ENCODE measurements around the gene ZNF732.

DNA sequence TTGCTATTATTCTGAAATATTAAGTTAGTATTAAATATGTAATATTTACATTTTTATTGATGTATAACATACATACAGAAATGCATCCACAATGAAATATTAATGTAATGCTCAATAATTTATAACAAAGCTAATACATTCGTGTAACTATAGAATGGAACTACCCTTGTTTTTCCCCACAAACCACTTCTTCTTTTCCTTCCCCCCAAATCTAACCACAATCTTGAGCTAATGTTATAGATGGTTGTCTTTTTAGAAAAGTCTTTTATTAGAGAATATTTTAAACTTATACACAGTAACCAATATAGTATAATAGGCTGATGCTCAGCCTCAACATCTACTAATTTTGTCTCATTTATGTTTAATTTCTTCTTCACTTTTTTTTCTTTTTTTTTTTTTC is 4.5 kb upstream of the ZNF732 start:
- TF ChIP-seq, protein P1, sequence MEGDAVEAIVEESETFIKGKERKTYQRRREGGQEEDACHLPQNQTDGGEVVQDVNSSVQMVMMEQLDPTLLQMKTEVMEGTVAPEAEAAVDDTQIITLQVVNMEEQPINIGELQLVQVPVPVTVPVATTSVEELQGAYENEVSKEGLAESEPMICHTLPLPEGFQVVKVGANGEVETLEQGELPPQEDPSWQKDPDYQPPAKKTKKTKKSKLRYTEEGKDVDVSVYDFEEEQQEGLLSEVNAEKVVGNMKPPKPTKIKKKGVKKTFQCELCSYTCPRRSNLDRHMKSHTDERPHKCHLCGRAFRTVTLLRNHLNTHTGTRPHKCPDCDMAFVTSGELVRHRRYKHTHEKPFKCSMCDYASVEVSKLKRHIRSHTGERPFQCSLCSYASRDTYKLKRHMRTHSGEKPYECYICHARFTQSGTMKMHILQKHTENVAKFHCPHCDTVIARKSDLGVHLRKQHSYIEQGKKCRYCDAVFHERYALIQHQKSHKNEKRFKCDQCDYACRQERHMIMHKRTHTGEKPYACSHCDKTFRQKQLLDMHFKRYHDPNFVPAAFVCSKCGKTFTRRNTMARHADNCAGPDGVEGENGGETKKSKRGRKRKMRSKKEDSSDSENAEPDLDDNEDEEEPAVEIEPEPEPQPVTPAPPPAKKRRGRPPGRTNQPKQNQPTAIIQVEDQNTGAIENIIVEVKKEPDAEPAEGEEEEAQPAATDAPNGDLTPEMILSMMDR (IDR thresholded peaks at IDR 0.05; ENCODE audit: low read depth, low read length, missing input control): no peak
- no peak for TF ChIP-seq RAD21 (IDR thresholded peaks at IDR 0.05)
- no peak for TF ChIP-seq SP1 (IDR thresholded peaks at IDR 0.05)
- no peak for TF ChIP-seq TAF1 (conservative IDR thresholded peaks at IDR 0.05)
- TF ChIP-seq, protein P2, sequence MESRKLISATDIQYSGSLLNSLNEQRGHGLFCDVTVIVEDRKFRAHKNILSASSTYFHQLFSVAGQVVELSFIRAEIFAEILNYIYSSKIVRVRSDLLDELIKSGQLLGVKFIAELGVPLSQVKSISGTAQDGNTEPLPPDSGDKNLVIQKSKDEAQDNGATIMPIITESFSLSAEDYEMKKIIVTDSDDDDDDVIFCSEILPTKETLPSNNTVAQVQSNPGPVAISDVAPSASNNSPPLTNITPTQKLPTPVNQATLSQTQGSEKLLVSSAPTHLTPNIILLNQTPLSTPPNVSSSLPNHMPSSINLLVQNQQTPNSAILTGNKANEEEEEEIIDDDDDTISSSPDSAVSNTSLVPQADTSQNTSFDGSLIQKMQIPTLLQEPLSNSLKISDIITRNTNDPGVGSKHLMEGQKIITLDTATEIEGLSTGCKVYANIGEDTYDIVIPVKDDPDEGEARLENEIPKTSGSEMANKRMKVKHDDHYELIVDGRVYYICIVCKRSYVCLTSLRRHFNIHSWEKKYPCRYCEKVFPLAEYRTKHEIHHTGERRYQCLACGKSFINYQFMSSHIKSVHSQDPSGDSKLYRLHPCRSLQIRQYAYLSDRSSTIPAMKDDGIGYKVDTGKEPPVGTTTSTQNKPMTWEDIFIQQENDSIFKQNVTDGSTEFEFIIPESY (IDR thresholded peaks at IDR 0.05): no peak
- TF ChIP-seq, protein P3, sequence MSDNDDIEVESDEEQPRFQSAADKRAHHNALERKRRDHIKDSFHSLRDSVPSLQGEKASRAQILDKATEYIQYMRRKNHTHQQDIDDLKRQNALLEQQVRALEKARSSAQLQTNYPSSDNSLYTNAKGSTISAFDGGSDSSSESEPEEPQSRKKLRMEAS (IDR thresholded peaks at IDR 0.05): no peak
- TF ChIP-seq JUND (IDR thresholded peaks at IDR 0.05): no peak
- TF ChIP-seq GABPA (IDR thresholded peaks at IDR 0.05 in 1 of 2, conservative IDR thresholded peaks at IDR 0.05 in 1 of 2): no peak
- TF ChIP-seq, protein P4, sequence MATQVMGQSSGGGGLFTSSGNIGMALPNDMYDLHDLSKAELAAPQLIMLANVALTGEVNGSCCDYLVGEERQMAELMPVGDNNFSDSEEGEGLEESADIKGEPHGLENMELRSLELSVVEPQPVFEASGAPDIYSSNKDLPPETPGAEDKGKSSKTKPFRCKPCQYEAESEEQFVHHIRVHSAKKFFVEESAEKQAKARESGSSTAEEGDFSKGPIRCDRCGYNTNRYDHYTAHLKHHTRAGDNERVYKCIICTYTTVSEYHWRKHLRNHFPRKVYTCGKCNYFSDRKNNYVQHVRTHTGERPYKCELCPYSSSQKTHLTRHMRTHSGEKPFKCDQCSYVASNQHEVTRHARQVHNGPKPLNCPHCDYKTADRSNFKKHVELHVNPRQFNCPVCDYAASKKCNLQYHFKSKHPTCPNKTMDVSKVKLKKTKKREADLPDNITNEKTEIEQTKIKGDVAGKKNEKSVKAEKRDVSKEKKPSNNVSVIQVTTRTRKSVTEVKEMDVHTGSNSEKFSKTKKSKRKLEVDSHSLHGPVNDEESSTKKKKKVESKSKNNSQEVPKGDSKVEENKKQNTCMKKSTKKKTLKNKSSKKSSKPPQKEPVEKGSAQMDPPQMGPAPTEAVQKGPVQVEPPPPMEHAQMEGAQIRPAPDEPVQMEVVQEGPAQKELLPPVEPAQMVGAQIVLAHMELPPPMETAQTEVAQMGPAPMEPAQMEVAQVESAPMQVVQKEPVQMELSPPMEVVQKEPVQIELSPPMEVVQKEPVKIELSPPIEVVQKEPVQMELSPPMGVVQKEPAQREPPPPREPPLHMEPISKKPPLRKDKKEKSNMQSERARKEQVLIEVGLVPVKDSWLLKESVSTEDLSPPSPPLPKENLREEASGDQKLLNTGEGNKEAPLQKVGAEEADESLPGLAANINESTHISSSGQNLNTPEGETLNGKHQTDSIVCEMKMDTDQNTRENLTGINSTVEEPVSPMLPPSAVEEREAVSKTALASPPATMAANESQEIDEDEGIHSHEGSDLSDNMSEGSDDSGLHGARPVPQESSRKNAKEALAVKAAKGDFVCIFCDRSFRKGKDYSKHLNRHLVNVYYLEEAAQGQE (IDR thresholded peaks at IDR 0.05): no peak
- TF ChIP-seq EGR1 (IDR thresholded peaks at IDR 0.05; ENCODE audit: low read depth in 2 of 2): no peak
- TF ChIP-seq, protein P5, sequence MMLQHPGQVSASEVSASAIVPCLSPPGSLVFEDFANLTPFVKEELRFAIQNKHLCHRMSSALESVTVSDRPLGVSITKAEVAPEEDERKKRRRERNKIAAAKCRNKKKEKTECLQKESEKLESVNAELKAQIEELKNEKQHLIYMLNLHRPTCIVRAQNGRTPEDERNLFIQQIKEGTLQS (IDR thresholded peaks at IDR 0.05): no peak
- no peak for TF ChIP-seq YY1 (IDR thresholded peaks at IDR 0.05)
- TF ChIP-seq HNF4G (IDR thresholded peaks at IDR 0.05): no peak
- no peak for TF ChIP-seq FOXA1 (IDR thresholded peaks at IDR 0.05)

All from liver (tissue), 3 donors.